PC-9 (cell line): ENCODE data around the gene TNS4. TPM values are rescaled to one million over a fixed set of nuclear protein-coding genes. Genes with fewer than 3 reads are reported as not detected.

Source experiments
- BruUV-seq: library from RNA; stranded (reverse); fragments of 400-500 nt; replicated peaks from 2 replicates; lab custom pipeline; 2021; lab: Mats Ljungman, UMichigan
- CTCF ChIA-PET: fragments of 300-600 bp; sonication (Branson Sonifier 250); formaldehyde crosslinking; loops from one replicate; lab custom pipeline; 2022; ENCODE audit warnings: antibody characterized with exemption; lab: Charles Lee
- POLR2A ChIA-PET: fragments of 300-600 bp; sonication (Branson Sonifier 250); formaldehyde crosslinking; loops from one replicate; lab custom pipeline; 2022; ENCODE audit warnings: antibody characterized with exemption; ENCODE audit not compliant: unreplicated experiment; lab: Charles Lee
- DNase-seq, 2 experiments: peaks; one replicate each; pipeline versions ENCODE4 v3.0.0 to v3.0.0-alpha.2; 2015 to 2022; ENCODE audit warnings: mixed read lengths in 1 of 2
- H2AFZ ChIP-seq: fragments of 200-600 bp; sonication (generic); 2 replicates; pipeline ENCODE4 v1.8.1; 2017; ENCODE audit warnings: antibody characterized with exemption
- H3F3A ChIP-seq: fragments of 200-600 bp; sonication (generic); 2 replicates; pipeline ENCODE4 v1.8.1; 2017; ENCODE audit warnings: antibody characterized with exemption, mild to moderate bottlenecking, low read depth; ENCODE audit not compliant: insufficient read depth
- H3K27ac ChIP-seq: fragments of 200-600 bp; sonication (generic); 2 replicates; pipeline ENCODE4 v1.6.1; 2016; ENCODE audit warnings: mixed run types
- H3K27me3 ChIP-seq: fragments of 200-600 bp; sonication (generic); 2 replicates; pipeline ENCODE4 v1.6.1; 2016; ENCODE audit warnings: low read depth, mixed run types; ENCODE audit not compliant: insufficient read depth
- H3K36me3 ChIP-seq: fragments of 200-600 bp; sonication (generic); 2 replicates; pipeline ENCODE4 v1.6.1; 2016; ENCODE audit warnings: low read depth, mixed run types
- H3K4me1 ChIP-seq: fragments of 200-600 bp; sonication (generic); replicated peaks from 2 replicates; pipeline ENCODE4 v1.6.1; 2016; ENCODE audit warnings: mixed run types; ENCODE audit not compliant: insufficient read depth
- H3K4me2 ChIP-seq: fragments of 200-600 bp; sonication (generic); 2 replicates; pipeline ENCODE4 v1.6.1; 2017; ENCODE audit warnings: mixed run types
- H3K4me3 ChIP-seq: fragments of 200-600 bp; sonication (generic); 2 replicates; pipeline ENCODE4 v1.6.1; 2016; ENCODE audit warnings: mixed run types
- H3K79me2 ChIP-seq: fragments of 200-600 bp; sonication (generic); 2 replicates; pipeline ENCODE4 v1.6.1; 2017; ENCODE audit warnings: low read depth, mixed run types
- H3K9me2 ChIP-seq: fragments of 200-600 bp; sonication (generic); 2 replicates; pipeline ENCODE4 v1.8.1; 2017; ENCODE audit warnings: mild to moderate bottlenecking; ENCODE audit not compliant: insufficient read depth
- H3K9me3 ChIP-seq: fragments of 200-600 bp; sonication (generic); 2 replicates; pipeline ENCODE4 v1.8.1; 2016; ENCODE audit warnings: low read depth; ENCODE audit not compliant: insufficient read depth
- H4K20me1 ChIP-seq: fragments of 200-600 bp; sonication (generic); 2 replicates; pipeline ENCODE4 v1.8.1; 2017; ENCODE audit not compliant: insufficient read depth
- EZH2 ChIP-seq: fragments of 200-600 bp; sonication (generic); IDR thresholded peaks from 2 replicates; pipeline ENCODE4 v1.8.0; 2017; ENCODE audit warnings: antibody characterized with exemption, low read depth
- intact Hi-C: fragments of 100-400 bp; cut with micrococcal nuclease; formaldehyde crosslinking; loops from one replicate; pipeline ENCODE4 v1.10.0; 2022; ENCODE audit not compliant: unreplicated experiment
- total RNA-seq: library from RNA; stranded (reverse); gene quantifications from 2 replicates; pipeline ENCODE4 v1.2.3, GENCODE V29; 2021
- TF ChIP-seq, protein P1 (sequence below): fragments of 200-600 bp; sonication (generic); conservative IDR thresholded peaks from 2 replicates; pipeline ENCODE4 v1.6.1; 2017; ENCODE audit warnings: mixed run types, antibody characterized with exemption, mild to moderate bottlenecking, moderate library complexity

The TNS4 gene
- total RNA-seq, 1 experiment from 2014 or later = 17.4 TPM

DNA sequence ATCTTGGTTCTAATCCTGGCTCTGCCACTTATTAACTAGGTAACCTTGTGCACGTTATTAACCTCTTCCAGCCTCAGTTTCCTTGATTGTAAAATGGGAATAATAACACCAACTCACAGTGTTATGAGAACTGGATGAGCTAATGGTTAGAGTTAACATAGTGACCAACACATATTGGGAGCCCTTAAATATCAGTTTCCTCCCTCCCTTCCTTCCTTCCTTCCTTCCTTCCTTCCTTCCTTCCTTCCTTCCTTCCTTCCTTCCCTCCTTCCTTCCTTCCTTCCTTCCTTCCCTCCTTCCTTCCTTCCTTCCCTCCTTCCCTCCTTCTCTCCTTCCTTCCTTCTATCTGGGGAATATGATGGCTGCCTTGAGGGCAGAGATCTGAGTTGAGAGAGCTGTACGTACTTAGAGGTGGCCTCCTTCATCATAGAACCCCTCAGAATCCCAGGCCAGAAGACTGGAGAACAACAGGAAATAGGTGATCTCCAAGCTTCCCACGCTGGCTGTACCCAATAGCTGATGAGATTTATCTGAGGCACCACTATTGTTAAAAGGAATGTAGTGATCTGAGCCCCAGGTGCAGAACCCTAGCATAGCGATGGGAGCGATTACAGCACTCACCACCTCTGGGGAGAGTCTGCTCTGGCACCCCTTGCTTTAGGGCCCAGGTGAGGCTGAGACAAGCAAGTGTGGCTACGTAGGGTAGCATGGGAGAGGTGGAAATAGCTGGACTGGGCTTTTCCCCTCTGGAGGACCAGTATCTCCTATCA, 37.7 kb upstream of the TNS4 start:
- Histone ChIP-seq H3K4me1 (no peaks in the 10 kb centered on the region; the same call in 1 of the 2 replicates), H3K4me3 (no peak overlapping the region), H3K36me3 (no peaks in the 10 kb centered on the region), H4K20me1 (no peaks in the 10 kb centered on the region), H3K9me3 (no peaks in the 10 kb centered on the region), H3K27ac (no peak overlapping the region), H3K79me2 (no peaks in the 10 kb centered on the region), H3K4me2 (no peak overlapping the region), H2AFZ (no peak overlapping the region), H3F3A (0 out of 2 replicates have a peak, but pooled peaks cover 1% of the 10 kb centered on the region), H3K9me2 (no peaks in the 10 kb centered on the region), H3K27me3 (no peaks in the 10 kb centered on the region)
- ChIA-PET CTCF (interaction anchor here (0.5 to 1.8 kb wide), 3 partner anchors 21 to 240 kb away, joined by 3 to 6 read pairs (median 4); no protein-coding TSS in a partner anchor), POLR2A (interaction anchor here (0.6 kb wide), 1 partner anchor 232 kb away, joined by 6 read pairs; no protein-coding TSS in a partner anchor)
- TF ChIP-seq, protein P1, sequence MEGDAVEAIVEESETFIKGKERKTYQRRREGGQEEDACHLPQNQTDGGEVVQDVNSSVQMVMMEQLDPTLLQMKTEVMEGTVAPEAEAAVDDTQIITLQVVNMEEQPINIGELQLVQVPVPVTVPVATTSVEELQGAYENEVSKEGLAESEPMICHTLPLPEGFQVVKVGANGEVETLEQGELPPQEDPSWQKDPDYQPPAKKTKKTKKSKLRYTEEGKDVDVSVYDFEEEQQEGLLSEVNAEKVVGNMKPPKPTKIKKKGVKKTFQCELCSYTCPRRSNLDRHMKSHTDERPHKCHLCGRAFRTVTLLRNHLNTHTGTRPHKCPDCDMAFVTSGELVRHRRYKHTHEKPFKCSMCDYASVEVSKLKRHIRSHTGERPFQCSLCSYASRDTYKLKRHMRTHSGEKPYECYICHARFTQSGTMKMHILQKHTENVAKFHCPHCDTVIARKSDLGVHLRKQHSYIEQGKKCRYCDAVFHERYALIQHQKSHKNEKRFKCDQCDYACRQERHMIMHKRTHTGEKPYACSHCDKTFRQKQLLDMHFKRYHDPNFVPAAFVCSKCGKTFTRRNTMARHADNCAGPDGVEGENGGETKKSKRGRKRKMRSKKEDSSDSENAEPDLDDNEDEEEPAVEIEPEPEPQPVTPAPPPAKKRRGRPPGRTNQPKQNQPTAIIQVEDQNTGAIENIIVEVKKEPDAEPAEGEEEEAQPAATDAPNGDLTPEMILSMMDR = no peak
- no peak for TF ChIP-seq EZH2
- no peak for DNase-seq
- intact Hi-C loops = no loop called here
- no TSS peak for BruUV-seq

GRCh38 chr17:40538019-40538935, 36.9 kb upstream of the TNS4 start:
- 0 out of 2 replicates have a peak, but pooled peaks cover 6% of the 10 kb centered on the region for H3F3A ChIP-seq
- BruUV-seq = no TSS peak
- TF ChIP-seq EZH2 = no peak
- TF ChIP-seq, protein P1 = no peak
- H3K27me3 ChIP-seq = no peaks in the 10 kb centered on the region
- H3K4me3 ChIP-seq = no peak overlapping the region
- DNase-seq = no peak
- no peaks in the 10 kb centered on the region for H4K20me1 ChIP-seq
- POLR2A ChIA-PET = no interaction called here
- no peaks in the 10 kb centered on the region for H3K9me2 ChIP-seq
- intact Hi-C loops = no loop called here
- no peaks in the 10 kb centered on the region for H3K9me3 ChIP-seq
- H3K4me1 ChIP-seq = peaks cover 5% of the 10 kb centered on the region
- H2AFZ ChIP-seq = no peak overlapping the region
- H3K79me2 ChIP-seq = no peaks in the 10 kb centered on the region
- H3K36me3 ChIP-seq = no peaks in the 10 kb centered on the region
- H3K4me2 ChIP-seq = no peak overlapping the region
- H3K27ac ChIP-seq = no peak overlapping the region
- CTCF ChIA-PET = interaction anchor here (1.2 kb wide), 1 partner anchor 22 kb away, joined by 3 read pairs; no protein-coding TSS in a partner anchor
